Limb (tissue), 2 donors: Measurements from ENCODE around the gene BID.
"Not testable (repeated sequence)": the region's sequence is repeated elsewhere in the genome, so short reads cannot be mapped to it uniquely, and the experiment has no call there.

Experiments
- DNase-seq, 2 donors: peaks; one replicate each; pipeline ENCODE4 v3.0.0-alpha.2; 2016; ENCODE audit errors: extremely low spot score in 2 of 2

BID gene

DNA sequence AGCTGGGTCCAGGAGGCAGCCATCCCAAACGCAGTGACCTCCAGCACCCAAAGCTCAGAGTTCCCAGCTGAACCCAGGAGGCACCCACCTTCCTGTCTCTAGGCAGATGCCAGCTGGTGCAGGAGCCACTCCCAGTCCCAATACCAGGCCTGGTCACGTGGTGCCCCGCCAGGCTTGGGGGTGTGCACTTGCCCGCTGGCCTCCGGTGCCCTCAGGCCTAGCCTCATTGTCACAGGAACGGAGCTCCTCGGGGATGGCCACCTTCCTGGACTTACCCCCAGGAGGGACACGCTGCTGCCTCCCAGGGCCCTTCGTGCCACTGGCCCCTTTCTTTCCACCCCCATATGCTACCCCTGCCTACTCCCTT is 4.6 kb downstream of the BID start:
- no peak for DNase-seq

DNA sequence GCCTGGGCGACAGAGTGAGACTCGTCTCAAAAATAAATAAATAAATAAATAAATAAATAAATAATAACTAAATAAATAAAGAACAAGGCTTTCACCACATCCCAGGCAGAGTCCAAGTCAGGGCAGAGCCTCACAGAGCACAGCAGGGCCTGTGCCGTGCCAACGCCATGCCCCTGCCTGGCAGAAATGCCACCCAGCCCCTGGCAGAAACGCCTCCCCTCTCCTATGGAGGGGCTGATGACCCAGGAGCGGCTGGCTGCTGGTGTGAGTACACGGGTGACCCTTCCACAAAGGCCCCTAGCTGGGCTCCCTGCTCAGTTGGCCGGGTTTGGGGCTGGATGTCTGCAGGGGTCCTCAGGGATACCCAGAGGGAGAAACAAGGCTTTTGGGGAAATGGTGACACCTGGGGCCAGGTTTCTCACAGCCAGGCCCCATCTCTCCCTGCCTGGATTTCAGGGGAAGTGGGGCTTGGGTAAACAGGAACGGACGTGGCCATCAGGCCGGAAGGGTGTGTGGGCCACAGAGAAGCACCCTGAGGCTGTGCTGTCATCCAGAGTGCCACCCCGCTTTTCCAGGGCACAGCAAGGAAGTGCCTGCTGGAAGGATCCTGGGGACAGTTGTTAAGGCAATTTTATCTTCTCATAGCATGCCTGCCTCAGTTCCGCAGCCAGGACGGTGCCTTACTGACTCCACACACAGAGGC is 5.1 kb downstream of the BID start:
- DNase-seq, result no peak

DNA sequence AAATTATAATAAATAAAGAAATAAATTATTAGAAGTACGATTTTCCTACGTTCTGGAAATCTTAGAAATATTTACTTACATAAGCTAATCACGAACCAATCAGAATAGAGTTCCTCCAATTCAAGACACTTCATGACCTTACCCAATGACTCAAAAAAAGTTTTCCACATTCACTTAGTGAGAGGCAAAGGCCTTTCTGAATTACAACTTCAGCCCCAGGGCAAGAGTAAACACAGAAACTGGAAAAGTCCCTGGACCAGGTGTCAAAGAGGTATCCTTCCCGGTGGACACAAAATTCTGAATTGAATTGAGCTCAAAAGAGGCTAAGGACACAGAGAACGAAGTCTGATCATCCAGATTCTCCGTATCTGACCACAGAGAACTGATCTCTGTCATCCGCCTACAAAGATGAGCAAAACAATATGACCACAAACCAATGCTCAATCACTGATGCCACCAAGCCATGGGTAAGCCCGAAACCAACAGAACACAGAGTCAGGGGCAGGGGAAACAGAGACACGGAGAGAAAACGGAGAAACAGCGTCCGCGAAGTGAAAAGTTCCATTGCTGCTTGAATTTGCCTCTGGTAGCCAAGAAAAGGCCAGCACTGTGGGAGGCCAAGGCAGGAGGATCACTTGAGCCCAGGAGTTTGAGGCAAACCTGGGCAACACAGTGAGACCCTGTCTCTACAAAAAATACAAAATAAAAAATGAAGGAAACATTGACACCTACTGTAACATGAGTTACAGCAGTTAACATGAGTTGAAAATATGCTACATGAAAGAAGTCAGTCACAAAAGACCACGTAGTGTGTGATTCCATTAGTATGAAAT is 6.8 kb downstream of the BID start:
- no peak for DNase-seq

DNA sequence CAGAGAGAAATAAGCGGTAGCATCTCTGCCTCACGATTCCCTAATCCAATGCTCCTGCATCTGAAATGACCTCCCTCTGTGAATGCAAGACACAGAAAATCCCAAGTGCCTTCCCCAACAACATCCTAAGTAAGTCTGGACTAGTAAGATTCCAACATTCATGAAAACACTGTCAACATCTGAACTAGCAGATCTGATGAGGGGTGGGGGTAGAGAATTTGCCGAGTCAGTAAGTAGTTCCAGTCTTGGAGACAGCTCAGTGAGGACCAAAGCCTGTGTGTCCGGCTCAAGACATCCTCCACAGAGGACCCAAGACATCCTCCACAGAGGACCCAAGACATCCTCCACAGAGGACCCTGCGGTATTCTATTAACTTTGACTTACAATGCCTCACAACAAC is 9.4 kb downstream of the BID start:
- DNase-seq, result not testable (repeated sequence)

DNA sequence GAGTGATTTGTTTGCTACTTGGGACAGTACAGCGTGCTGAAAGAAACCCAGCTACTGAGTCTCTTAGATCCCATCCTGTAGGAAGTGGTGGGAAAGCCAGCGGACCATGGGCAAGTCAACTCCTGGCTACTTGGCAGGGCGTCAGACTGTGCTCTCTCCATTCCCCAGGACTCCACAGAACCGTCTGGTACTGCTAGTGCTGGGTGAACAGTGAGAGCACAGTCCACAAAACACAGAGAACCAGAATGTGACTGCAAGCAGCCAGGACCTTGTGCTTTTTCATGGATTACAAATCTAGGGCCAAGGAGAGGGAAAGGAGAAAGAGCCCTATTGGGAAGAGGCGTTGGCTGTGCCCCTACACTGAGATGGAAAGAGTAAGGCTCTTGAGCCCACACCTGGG is 10.2 kb downstream of the BID start:
- DNase-seq, result no peak

DNA sequence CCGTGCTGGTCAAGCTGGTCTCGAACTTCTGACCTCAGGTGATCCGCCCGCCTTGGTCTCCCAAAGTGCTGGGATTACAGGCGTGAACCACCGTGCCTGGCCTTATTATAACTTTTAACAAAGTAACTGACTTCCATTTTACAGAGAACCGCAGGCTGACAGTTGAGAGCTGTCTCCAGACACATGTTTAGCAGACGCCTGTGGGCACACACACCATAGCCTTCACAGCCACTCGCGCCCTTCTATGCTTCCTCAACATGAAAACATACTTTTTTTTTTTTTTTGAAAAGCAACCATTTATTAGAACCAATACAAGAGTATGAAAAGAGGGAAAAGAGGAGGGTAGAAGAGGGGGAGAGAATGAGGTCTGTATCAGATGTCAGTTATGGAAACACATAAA is 10.8 kb downstream of the BID start:
- DNase-seq, result not testable (repeated sequence)

DNA sequence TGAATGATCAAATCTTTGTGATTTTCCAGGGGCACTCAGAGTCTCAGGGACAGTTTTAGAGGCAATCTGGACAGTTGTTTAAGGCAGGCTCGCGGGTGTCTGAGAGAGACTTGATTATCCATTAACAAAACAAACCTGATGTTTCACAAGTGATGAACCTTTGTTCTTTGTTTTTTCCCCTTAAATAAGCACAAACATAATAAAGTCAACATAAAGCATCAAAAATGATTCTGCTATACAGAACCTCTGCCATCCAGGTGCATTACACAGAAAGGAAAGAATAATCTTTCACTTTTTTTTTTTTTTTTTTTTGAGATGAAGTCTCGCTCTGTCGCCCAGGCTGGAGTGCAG is 13.2 kb downstream of the BID start:
- no peak for DNase-seq

DNA sequence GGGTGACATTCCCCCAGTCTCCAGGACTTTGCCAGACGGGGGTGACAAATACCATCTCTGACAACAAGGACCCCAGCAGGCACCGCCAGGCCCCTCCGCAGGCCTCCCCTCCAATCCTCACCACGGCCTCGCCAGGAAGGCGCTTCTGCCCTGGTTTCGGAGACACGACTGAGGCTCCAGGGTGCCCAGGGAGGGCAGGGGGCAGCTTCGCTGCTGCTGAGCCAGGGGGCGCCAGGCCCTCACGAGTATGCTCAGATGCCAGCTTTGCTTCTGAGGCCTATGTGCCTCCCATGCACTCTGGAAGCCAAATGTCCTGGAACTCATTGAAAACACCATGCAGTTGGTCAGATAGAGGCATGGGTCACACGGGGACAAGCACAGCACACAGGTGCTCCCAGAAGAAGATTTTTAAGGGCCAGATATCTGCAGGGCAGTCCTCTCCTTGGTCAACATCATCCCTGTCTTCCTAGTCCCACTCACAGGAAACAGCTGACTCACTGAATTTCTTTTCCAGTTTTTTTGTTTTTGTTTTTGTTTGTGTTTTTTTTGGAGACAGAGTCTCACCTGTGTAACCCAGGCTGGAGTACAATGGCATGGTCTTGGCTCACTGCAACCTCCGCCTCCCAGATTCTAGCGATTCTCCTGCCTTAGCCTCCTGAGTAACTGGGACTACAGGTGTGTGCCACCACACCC is 19.9 kb downstream of the BID start:
- DNase-seq, result no peak

DNA sequence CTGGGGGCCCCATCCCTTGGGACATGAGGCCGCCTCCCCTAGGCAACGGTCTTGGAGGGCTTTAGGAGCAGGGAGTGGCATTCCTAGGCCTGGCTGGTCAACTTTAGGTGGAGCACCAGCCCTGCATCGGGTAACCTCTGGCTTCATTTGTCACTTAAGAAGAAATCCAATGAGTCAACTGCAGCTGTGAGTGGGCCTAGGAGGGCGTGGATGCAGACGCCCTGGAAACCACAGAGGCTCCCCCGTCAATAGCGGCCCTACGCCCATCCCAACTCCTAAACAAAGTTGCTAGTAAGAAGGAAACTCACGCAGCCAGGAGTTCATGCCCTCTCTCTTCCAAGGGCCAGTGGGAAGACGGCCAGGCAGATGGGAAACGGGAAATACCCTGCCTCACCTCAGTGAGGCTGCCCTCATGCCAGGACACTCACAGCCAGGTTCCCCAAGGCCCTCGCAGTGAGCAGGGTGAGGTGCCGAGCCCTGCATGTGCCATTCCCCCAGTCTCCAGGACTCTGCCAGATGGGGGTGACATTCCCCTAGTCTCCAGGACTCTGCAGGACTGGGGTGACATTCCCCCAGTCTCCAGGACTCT is 20.8 kb downstream of the BID start:
- no peak for DNase-seq

DNA sequence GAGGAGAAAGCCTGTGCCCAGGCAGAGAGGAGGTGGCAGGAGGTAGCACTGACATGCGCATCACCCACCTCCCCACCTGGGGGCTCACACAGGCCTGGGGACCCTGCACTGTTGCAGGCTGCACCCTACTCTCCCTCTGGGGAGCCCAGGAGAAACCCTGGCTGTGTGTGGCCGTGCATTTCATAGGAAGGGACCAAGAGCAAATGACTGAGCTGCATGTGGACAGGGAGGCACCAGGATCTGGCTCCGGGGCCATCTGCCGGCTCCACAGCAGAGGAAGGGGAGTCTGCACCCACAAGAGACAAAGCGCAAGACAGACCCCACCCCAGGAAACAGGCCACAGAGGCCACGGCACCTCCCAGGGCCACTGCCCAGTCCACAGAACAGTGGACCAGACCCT is 22.7 kb downstream of the BID start:
- DNase-seq, result no peak

DNA sequence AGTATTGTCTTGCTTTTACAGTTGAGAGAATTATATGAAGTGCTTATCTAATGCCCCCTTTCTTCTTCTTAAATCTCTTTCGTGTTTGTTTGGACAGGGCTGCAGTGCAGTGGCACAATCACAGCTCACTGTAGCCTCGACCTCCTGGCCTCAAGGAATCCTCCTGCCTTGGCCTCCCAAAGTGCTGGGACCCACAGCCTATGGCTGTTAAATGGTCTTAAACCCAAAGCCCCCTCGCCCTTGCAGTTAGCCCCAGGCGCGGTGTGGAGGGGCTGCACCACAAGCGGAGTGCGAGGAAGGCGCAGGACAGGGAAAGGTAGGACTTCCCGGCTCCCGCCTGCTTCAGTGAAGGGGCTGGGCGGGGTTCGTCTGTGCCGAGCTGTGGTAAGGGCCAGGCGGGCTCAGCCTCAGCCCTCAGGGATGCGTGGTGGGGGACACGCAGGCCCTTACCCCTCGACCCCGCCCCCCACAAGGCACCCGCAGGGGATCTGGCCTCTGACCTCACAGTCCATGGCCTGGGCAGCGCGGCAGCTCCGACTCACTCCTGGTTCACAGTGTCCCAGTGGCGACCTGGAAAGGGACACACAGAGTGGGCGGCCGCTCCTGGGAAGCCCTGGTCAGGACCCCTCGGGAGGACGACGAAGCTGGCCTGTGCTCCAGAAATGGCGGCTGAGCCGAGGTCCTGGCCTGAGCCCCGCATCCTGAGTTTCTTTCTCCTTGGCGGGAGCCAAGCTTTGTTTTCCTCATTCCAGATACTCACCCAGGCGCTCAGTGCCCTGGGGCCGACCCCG is 24.5 kb downstream of the BID start:
- no peak for DNase-seq

DNA sequence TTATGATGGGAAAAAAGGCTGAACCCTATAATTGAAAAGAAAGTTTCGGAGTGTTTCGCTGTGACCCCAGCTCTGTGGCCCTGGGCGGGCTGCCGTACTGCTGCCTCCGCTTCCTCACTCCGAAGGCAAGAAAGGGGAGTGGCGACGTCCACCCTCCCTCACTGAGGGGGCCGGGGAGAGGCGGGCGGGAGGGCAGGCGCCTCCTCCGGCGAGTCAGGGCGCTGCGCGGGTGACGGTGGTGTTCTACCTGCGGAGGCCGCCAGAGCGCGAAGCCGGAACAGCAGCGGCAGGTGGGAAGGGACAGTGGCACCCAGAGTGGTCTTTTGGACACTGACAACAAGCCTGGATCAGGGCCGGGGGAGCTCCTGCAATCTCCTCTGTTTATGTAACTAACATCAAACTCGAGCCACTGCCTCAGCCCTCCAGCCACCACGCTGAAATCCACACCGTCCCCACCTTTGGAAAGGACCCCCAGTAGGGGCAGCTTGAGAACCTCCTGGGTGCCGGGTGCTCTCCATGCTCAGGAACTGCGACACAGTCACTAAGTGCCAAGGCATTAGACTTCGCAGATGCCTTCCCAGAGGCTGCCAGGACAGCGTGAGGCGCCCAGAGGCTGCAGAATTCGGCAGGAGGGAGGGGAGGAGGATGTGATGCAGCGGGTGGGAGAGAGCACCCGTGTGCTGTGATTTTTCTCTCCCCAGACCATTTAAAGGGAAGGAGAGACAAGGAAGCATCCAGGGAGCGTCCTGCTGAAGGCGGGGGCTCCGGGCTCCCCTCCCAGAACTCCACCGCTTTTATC is 25.5 kb downstream of the BID start:
- DNase-seq, result no peak

DNA sequence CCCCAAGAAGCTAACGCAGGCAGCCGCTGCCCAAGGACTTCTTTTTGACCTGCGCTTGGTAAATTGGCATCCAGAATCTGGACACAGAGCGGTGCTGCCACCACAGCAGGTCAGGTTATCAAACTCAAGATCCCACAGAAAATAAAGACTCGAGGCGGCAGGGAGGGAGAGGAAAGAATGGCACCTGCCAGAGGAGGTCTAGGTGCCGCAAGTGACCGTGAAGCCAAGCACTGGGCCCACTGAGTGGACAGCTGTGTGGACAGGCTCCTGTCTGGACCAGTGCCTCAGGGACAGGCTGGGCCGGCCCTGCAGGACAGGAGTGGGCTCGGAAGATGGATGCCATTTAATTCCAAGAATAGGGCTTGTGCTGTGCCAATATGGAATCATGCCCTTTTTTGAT is 27.4 kb downstream of the BID start:
- no peak for DNase-seq

DNA sequence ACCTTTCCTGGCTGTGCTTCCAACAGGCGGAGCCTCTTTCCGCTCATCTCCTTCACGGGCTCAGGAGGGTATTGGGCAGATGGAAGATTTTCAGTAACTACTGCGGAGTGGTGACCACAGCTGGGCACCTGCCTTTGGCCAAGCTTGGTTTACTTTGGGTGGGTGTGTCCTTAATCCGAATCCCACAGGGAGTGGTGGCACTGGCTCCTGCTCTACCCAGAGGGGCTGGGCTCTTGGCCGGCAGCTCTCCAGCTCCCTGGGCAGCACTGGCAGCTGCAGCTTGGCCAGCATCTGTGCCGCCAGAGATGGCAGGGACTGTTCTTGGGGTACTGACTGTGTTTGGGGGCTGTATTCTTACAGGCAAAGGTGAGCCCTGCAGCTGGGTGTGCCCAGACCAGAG is 29.8 kb downstream of the BID start:
- no peak for DNase-seq

DNA sequence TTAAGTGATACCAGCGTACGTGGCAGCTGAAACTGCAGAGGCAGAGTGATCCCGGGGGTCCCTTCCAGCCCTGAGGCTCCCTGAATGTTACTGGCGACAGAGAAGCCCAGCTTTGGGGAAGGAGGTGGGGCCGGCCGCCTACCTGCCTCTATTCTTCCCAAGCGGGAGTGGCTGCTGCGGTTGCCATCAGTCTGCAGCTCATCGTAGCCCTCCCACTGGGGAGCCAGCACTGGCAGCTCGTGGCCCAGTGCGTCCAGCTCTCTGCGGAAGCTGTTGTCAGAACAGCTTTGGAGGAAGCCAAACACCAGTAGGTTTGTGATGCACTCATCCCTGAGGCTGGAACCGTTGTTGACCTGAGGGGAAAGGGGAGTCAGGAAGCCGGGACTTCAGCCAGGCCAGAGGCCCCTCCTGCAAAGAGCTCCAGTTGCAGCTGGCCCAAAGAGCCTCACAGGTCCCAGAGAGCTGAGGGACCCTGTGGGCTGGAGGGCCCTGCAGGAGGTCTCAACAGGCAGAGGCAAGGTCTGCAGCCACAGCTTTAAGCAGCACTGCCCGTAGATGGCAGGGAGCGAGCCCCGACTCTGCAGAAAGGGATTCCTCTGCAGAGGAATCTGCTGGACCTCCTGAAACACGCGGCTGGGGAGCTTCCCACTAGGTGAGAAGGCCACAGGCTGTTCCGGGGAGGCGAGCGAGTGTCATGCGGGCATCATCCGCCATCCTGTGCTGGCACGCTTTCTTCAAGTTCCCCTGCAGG is 30.4 kb downstream of the BID start:
- no peak for DNase-seq

DNA sequence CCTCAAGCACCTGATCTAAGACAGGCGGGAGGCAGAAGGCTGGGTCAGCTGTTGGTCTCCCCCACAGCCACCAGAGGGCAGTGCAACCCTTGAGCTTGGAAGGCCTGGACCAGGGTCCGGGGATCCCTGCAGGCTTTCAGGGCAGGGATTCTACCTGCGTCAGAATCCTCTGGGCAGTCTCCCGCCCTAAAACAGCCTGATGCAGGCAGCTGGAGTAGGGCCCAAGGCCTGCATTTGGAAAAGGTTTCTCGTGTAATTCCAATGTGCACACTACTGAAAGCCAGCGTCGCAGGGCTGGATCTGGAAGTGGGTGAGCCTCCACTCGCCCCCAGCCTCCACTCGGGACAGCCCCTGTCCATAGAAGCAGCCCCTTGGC is 31.8 kb downstream of the BID start:
- DNase-seq, result peak in 1 of 2 donors; percentile 85

DNA sequence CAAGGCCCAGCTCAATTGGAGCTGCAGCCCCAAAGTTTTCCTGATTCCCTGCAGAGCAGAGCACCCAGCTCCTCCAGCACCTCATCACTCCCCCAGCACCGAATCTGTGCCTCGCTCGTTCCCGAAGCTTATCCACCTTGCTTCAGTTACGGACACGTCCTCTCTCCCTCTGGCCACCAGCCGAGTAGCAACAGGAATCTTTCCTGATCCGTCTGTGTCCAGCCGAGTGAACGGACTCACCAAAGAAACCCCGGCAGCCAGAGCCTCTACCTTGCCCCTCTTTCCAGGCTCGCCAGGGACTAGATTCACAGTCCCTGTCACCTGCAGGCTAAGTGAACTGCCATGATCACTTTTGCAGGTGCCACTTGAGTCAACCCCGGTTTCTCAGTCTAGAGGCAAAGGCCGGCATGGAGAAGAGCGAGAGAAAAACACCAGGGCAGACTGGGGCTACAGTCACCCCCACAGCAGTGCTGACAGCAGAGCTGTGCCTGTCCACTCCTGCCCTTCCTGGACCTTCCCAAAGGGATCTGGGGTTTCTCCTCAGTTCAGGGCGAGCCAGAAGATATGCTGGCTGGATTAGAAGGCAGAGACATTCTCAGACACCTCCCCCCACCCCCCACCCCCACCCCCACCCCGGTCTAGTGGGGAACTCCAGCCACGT is 32.3 kb downstream of the BID start:
- DNase-seq, result no peak

DNA sequence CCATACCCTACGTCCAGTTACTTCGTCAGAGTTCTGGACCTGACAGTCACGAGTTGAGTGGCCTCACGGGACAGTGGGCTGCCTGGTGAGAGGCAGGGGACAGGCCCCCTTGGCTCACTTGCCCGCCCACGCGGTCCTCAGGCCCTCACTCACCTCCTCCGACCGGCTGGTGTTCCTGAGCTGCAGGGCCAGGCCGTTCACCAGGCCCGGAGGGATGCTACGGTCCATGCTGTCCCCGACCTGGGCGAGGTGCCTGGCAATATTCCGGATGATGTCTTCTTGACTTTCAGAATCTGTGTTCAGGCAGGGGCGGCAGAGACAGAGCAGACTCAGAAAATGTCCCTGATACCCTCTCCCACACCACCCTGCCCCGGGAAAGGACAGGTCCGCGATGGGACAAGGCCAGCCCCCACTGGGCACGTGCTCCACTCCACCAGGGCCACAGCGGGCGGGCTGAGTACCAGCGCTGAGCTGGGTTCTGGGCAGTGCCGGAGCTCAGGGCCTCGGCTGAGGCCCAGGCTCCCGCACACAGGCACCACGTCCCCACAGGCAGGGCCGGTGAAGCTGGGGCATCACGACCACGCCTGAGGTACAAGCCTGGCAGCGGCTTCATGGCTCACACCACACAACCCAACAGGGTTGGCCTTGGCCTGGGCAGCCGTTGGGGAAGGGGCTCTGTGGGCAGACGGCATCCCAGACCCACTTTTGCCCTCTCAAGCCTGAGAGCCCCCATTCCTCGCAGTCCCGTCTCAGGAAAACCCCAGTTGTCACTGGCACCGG is 34.9 kb downstream of the BID start:
- DNase-seq, result no peak
